Esophagus mucosa (tissue), 1 donor: Measurements from ENCODE around the gene ABTB1. TPM values are rescaled to one million over a fixed set of nuclear protein-coding genes. Genes with fewer than 3 reads are reported as not detected.

Experiments used
- ATAC-seq: fragments of 200-7000 bp; cut with Tn5 transposase; one replicate; pipeline ENCODE4 v1.9.1; 2020
- total RNA-seq: library from RNA; stranded (reverse); gene quantifications from one replicate; pipeline ENCODE4 v1.2.4, GENCODE V29; 2023
- donor health status: DM: yes; HTN: yes; CAD: no.

The ABTB1 gene
- total RNA-seq, 1 donor from 2014 or later, result 6.4 TPM

GRCh38 chr3:127722091-127722784, 49.5 kb downstream of the ABTB1 start:
- no peak for ATAC-seq

GRCh38 chr3:127723011-127723567, 50.3 kb downstream of the ABTB1 start:
- ATAC-seq, result no peak

- ATAC-seq, result no peak
These were observed 54.1 kb downstream of the ABTB1 start for GRCh38 chr3:127726894-127727293.

- no peak for ATAC-seq
These were observed 55.8 kb downstream of the ABTB1 start for GRCh38 chr3:127728417-127729015.

GRCh38 chr3:127729556-127730056, 56.9 kb downstream of the ABTB1 start:
- ATAC-seq, result no peak

- no peak for ATAC-seq
These were observed 57.4 kb downstream of the ABTB1 start for GRCh38 chr3:127730171-127730570.

Other genes with a start within 250 kb of the ABTB1 start
- gene TPRA1, start 82.2 kb upstream of the ABTB1 start, total RNA-seq, result 15.6 TPM
- 20.6 TPM for gene MCM2, start 74.5 kb upstream of the ABTB1 start, total RNA-seq
- gene PODXL2, start 43.8 kb upstream of the ABTB1 start, total RNA-seq, result 2.7 TPM
- gene MGLL, start 149.6 kb downstream of the ABTB1 start, total RNA-seq, result 135 TPM
- gene KBTBD12, start 242.3 kb downstream of the ABTB1 start, total RNA-seq, result not detected